ENCODE results near the gene FAF2. TPM values are rescaled to one million over a fixed set of nuclear protein-coding genes. Genes with fewer than 3 reads are reported as not detected.
A peak's percentile ranks its signal among the peaks of the same experiment; 100 is the strongest.
"Not testable (repeated sequence)": the region's sequence is repeated elsewhere in the genome, so short reads cannot be mapped to it uniquely, and the experiment has no call there.

FAF2 gene
- total and polyA plus RNA-seq, 4 donors: 12.7 to 28.3 (median 16.5) TPM

- no peak for TF ChIP-seq ZBTB33 (IDR thresholded peaks at IDR 0.05)
- no peak for TF ChIP-seq HNF4G (IDR thresholded peaks at IDR 0.05)
Observed at GRCh38 chr5:176481711-176482110, 33.5 kb downstream of the FAF2 start (continued).

GRCh38 chr5:176485176-176485575 lies 37.0 kb downstream of the FAF2 start:
- no peak overlapping the region for H3K9ac ChIP-seq (ENCODE audit: low read depth in 1 of 2, low read length in 2 of 2)
- no peak for TF ChIP-seq YY1 (IDR thresholded peaks at IDR 0.05)
- no peak for TF ChIP-seq SP1 (IDR thresholded peaks at IDR 0.05)
- no peak for TF ChIP-seq ZBTB33 (IDR thresholded peaks at IDR 0.05)
- peaks cover 3 to 21% (median 7%) of the 10 kb centered on the region in 4 donors for H3K36me3 ChIP-seq (ENCODE audit: control insufficient read depth in 4 of 4, insufficient read depth in 3 of 4, low read depth in 1 of 4, low read length in 3 of 4)
- no peak overlapping the region for H3K27ac ChIP-seq (ENCODE audit: low read depth in 1 of 2, low read length in 2 of 2)
- H3K4me1 ChIP-seq (ENCODE audit: control insufficient read depth in 4 of 4, insufficient read depth in 4 of 4, low read length in 3 of 4): peaks cover 0 to 16% (median 12%) of the 10 kb centered on the region in 4 donors
- H3K27me3 ChIP-seq (ENCODE audit: control insufficient read depth in 4 of 4, insufficient read depth in 4 of 4, low read length in 3 of 4): no peaks in the 10 kb centered on the region
- H3K9me3 ChIP-seq (ENCODE audit: control insufficient read depth in 4 of 4, low read length in 3 of 4): no peaks in the 10 kb centered on the region
- no peak overlapping the region for H3K4me3 ChIP-seq (ENCODE audit: low read depth in 1 of 3, low read length in 3 of 3)
- no peak for DNase-seq (ENCODE audit: low spot score)
- WGBS: 77% methylated on average over 2 of the region's 2 CpGs

GRCh38 chr5:176486189-176486757 lies 38.1 kb downstream of the FAF2 start:
- Histone ChIP-seq H3K9ac (ENCODE audit: low read depth in 1 of 2, low read length in 2 of 2) (no peak overlapping the region), H3K9me3 (ENCODE audit: control insufficient read depth in 4 of 4, low read length in 3 of 4) (no peaks in the 10 kb centered on the region), H3K27me3 (ENCODE audit: control insufficient read depth in 4 of 4, insufficient read depth in 4 of 4, low read length in 3 of 4) (no peaks in the 10 kb centered on the region), H3K4me3 (ENCODE audit: low read depth in 1 of 3, low read length in 3 of 3) (no peak overlapping the region), H3K27ac (ENCODE audit: low read depth in 1 of 2, low read length in 2 of 2) (no peak overlapping the region), H3K4me1 (ENCODE audit: control insufficient read depth in 4 of 4, insufficient read depth in 4 of 4, low read length in 3 of 4) (peaks cover 0 to 16% (median 12%) of the 10 kb centered on the region in 4 donors), H3K36me3 (ENCODE audit: control insufficient read depth in 4 of 4, insufficient read depth in 3 of 4, low read depth in 1 of 4, low read length in 3 of 4) (peaks cover 3 to 25% (median 10%) of the 10 kb centered on the region in 4 donors)
- TF ChIP-seq SP1 (IDR thresholded peaks at IDR 0.05): no peak
- no peak for TF ChIP-seq HNF4G (IDR thresholded peaks at IDR 0.05)
- TF ChIP-seq CTCF (IDR thresholded peaks at IDR 0.05; ENCODE audit: low read depth, low read length, missing input control): peak; percentile 15
- peak; percentile 38 to 58 for TF ChIP-seq RAD21 (IDR thresholded peaks at IDR 0.05)
- WGBS: 52% methylated on average over 7 of the region's 7 CpGs
- DNase-seq (ENCODE audit: low spot score): no peak

GRCh38 chr5:176487160-176487559 lies 39.0 kb downstream of the FAF2 start:
- not testable (repeated sequence) for H3K9me3 ChIP-seq (ENCODE audit: control insufficient read depth in 4 of 4, low read length in 3 of 4); H3K9ac ChIP-seq (ENCODE audit: low read depth in 1 of 2, low read length in 2 of 2); DNase-seq (ENCODE audit: low spot score); H3K4me3 ChIP-seq (ENCODE audit: low read depth in 1 of 3, low read length in 3 of 3); H3K27ac ChIP-seq (ENCODE audit: low read depth in 1 of 2, low read length in 2 of 2); H3K27me3 ChIP-seq (ENCODE audit: control insufficient read depth in 4 of 4, insufficient read depth in 4 of 4, low read length in 3 of 4)
- H3K36me3 ChIP-seq (ENCODE audit: control insufficient read depth in 4 of 4, insufficient read depth in 3 of 4, low read depth in 1 of 4, low read length in 3 of 4): peaks cover 5 to 31% (median 13%) of the 10 kb centered on the region in 4 donors
- peaks cover 0 to 16% (median 12%) of the 10 kb centered on the region in 4 donors for H3K4me1 ChIP-seq (ENCODE audit: control insufficient read depth in 4 of 4, insufficient read depth in 4 of 4, low read length in 3 of 4)
- WGBS: over 99% methylated on average over 4 of the region's 4 CpGs

All from liver (tissue), 9 donors.